CD14-positive monocyte (primary cell): ENCODE data around the gene NPNT. TPM values are rescaled to one million over a fixed set of nuclear protein-coding genes. Genes with fewer than 3 reads are reported as not detected.

ENCODE experiments used
- DNase-seq, 3 donors: peaks; one replicate each; pipeline ENCODE4 v3.0.0-alpha.2; 2011 to 2022
- H2AFZ ChIP-seq: 2 replicates; pipeline ENCODE4 v1.6.0; 2012; ENCODE audit warnings: mild to moderate bottlenecking, low read depth, low read length, inconsistent platforms; ENCODE audit not compliant: insufficient read depth, poor library complexity, severe bottlenecking
- H3K27ac ChIP-seq, 2 donors: 1 replicate in 1 of 2; 2 replicates in 1 of 2; pipeline ENCODE4 v1.5.1; 2012 to 2013; ENCODE audit warnings: low read length in 2 of 2, control low read depth in 1 of 2, inconsistent platforms in 1 of 2, low read depth in 1 of 2, mild to moderate bottlenecking in 1 of 2
- H3K27me3 ChIP-seq, 2 donors: one replicate each; pipeline versions ENCODE4 v1.6.0 to v1.6.1; 2011 to 2013; ENCODE audit warnings: low read length in 2 of 2; ENCODE audit not compliant: control insufficient read depth in 2 of 2, insufficient read depth in 2 of 2
- H3K36me3 ChIP-seq, 2 donors: replicated peaks in 1 of 2; 1 replicate in 1 of 2; 2 replicates in 1 of 2; pipeline versions ENCODE4 v1.5.1 to v1.6.1; 2012 to 2013; ENCODE audit warnings: low read length in 2 of 2, control low read depth in 1 of 2, inconsistent platforms in 1 of 2, mild to moderate bottlenecking in 1 of 2; ENCODE audit not compliant: insufficient read depth in 2 of 2, control insufficient read depth in 1 of 2
- H3K4me1 ChIP-seq, 2 donors: 1 replicate in 1 of 2; 2 replicates in 1 of 2; pipeline versions ENCODE4 v1.5.1 to v1.6.1; 2012 to 2013; ENCODE audit warnings: low read length in 2 of 2, control low read depth in 1 of 2, inconsistent platforms in 1 of 2, mild to moderate bottlenecking in 1 of 2, moderate library complexity in 1 of 2; ENCODE audit not compliant: insufficient read depth in 2 of 2, control insufficient read depth in 1 of 2
- H3K4me2 ChIP-seq: replicated peaks from 2 replicates; pipeline ENCODE3; 2012; ENCODE audit warnings: low read length, moderate library complexity, mild to moderate bottlenecking; ENCODE audit not compliant: poor library complexity, severe bottlenecking; ENCODE audit errors: extremely low read depth
- H3K4me3 ChIP-seq, 3 experiments: fragments of 200-600 bp in 1 of 3; sonication (generic) in 1 of 3; replicated peaks in 1 of 3; 1 replicate in 2 of 3; 2 replicates in 1 of 3; pipeline ENCODE4 v1.5.1; 2011 to 2013; ENCODE audit warnings: low read length in 3 of 3, mild to moderate bottlenecking in 3 of 3, control low read depth in 2 of 3, low read depth in 2 of 3, inconsistent platforms in 1 of 3, moderate library complexity in 1 of 3
- H3K79me2 ChIP-seq: 2 replicates; pipeline ENCODE4 v1.6.0; 2012; ENCODE audit warnings: mild to moderate bottlenecking, control low read depth, inconsistent platforms, low read length, moderate library complexity; ENCODE audit not compliant: insufficient read depth
- H3K9ac ChIP-seq: 2 replicates; pipeline ENCODE4 v1.6.0; 2017; ENCODE audit warnings: low read length, mild to moderate bottlenecking; ENCODE audit not compliant: insufficient read depth, poor library complexity, severe bottlenecking
- H3K9me3 ChIP-seq, 2 donors: replicated peaks in 1 of 2; 1 replicate in 1 of 2; 2 replicates in 1 of 2; pipeline versions ENCODE4 v1.5.1 to v1.6.1; 2012 to 2013; ENCODE audit warnings: low read length in 2 of 2, control low read depth in 1 of 2; ENCODE audit not compliant: control insufficient read depth in 1 of 2, insufficient read depth in 1 of 2
- H4K20me1 ChIP-seq: 2 replicates; pipeline ENCODE4 v1.6.0; 2012; ENCODE audit warnings: mild to moderate bottlenecking, low read length, control low read depth, moderate library complexity; ENCODE audit not compliant: insufficient read depth
- H3K27ac Mint-ChIP-seq, 7 donors: one replicate each; pipeline ENCODE4 v1.8.0; 2020; ENCODE audit warnings: mild to moderate bottlenecking in 7 of 7, mixed read lengths in 7 of 7, moderate library complexity in 6 of 7, inconsistent platforms in 2 of 7
- H3K27me3 Mint-ChIP-seq, 3 donors: one replicate each; pipeline ENCODE4 v1.8.0; 2021 to 2022; ENCODE audit warnings: low read depth in 3 of 3, mild to moderate bottlenecking in 3 of 3, mixed read lengths in 3 of 3, moderate library complexity in 3 of 3, inconsistent platforms in 1 of 3
- H3K36me3 Mint-ChIP-seq, 2 donors: one replicate each; pipeline ENCODE4 v1.8.0; 2020; ENCODE audit warnings: mixed read lengths in 2 of 2, inconsistent platforms in 1 of 2, mild to moderate bottlenecking in 1 of 2
- H3K4me1 Mint-ChIP-seq: one replicate; pipeline ENCODE4 v1.8.0; 2020; ENCODE audit warnings: mild to moderate bottlenecking, mixed read lengths
- H3K4me3 Mint-ChIP-seq, 2 donors: one replicate each; pipeline ENCODE4 v1.8.0; 2020; ENCODE audit warnings: mild to moderate bottlenecking in 2 of 2, mixed read lengths in 2 of 2, moderate library complexity in 1 of 2
- H3K9me3 Mint-ChIP-seq, 7 donors: one replicate each; pipeline ENCODE4 v1.8.0; 2020 to 2022; ENCODE audit warnings: mixed read lengths in 7 of 7, mild to moderate bottlenecking in 6 of 7, moderate library complexity in 6 of 7, inconsistent platforms in 2 of 7
- CTCF ChIP-seq: fragments of 200-600 bp; IDR thresholded peaks from one replicate; pipeline ENCODE4 v1.8.0; 2022; ENCODE audit warnings: antibody characterized with exemption, mild to moderate bottlenecking
- WGBS: methylation state at CpG from one replicate; pipeline ENCODE4 v1.1.5; 2013; ENCODE audit warnings: missing lambda C conversion rate; ENCODE audit not compliant: insufficient coverage; 5-methylcytosine and 5-hydroxymethylcytosine counted together
- intact Hi-C, 2 donors: fragments of 100-400 bp; cut with micrococcal nuclease; formaldehyde crosslinking; loops; one replicate each; pipeline versions ENCODE4 v1.15.0 to v1.15.1; 2023
- polyA minus RNA-seq: library from RNA; depleted of rRNA, polyadenylated mRNA; stranded (reverse); fragments of >200 nt; gene quantifications from 2 replicates; pipeline ENCODE4 v1.2.3, GENCODE V29; 2012
- polyA plus RNA-seq, 3 donors: library from polyadenylated mRNA; depleted of rRNA in 1 of 3; unstranded in 2 of 3; stranded (reverse) in 1 of 3; fragments of 300-500 nt in 2 of 3; fragments of >200 nt in 1 of 3; fragmentation: Illumina TruSeq in 2 of 3; gene quantifications; 1 replicate in 2 of 3; 2 replicates in 1 of 3; pipeline ENCODE4 v1.2.3, GENCODE V29; 2012 to 2021
- total RNA-seq, 12 experiments: library from RNA in 1 of 12; stranded (reverse) in 1 of 12; fragments of 120-200 nt in 1 of 12; gene quantifications; one replicate each; pipeline ENCODE4 v1.2.4 and lab custom pipeline; 2013 to 2026; ENCODE audit warnings: mixed read lengths in 6 of 12, inconsistent platforms in 1 of 12

NPNT gene
- 0.62 TPM for total RNA-seq (2013)
- polyA plus RNA-seq (not detected), polyA minus RNA-seq (not detected in 2 replicates), total RNA-seq (lab: John Stamatoyannopoulos, UW) (0 to 2.3 (median 0.08) reads per million in 11 experiments)

GRCh38 chr4:105894660-105895582 lies at the start of gene NPNT:
Gene NPNT (plus strand): TSS chr4:105895471. CDS start chr4:105895653, 182 bp downstream.
- no peaks in the 10 kb centered on the region for H3K36me3 ChIP-seq

More at GRCh38 chr4:105894660-105895582, at the start of gene NPNT:
- Mint-ChIP-seq H3K36me3 (peaks cover 0 to 4% of the 10 kb centered on the region in 2 donors), H3K27me3 (peaks cover 51 to 69% (median 59%) of the 10 kb centered on the region in 3 donors), H3K4me1 (no peaks in the 10 kb centered on the region), H3K27ac (no peak within 1 kb of the TSS), H3K9me3 (peaks cover 0 to 8% (median 4%) of the 10 kb centered on the region in 7 donors), H3K4me3 (peak within 1 kb of the TSS in 1 of 2 donors; percentile 69)
- Histone ChIP-seq H3K9ac (no peak within 1 kb of the TSS), H3K4me1 (no peaks in the 10 kb centered on the region), H3K9me3 (peaks cover 0 to 16% of the 10 kb centered on the region in 2 donors), H3K27me3 (peaks cover 44 to 58% of the 10 kb centered on the region in 2 donors), H3K27ac (no peak within 1 kb of the TSS), H3K79me2 (no peaks in the 10 kb centered on the region), H2AFZ (no peak within 1 kb of the TSS), H3K4me2 (no peak within 1 kb of the TSS), H3K4me3 (no peak within 1 kb of the TSS), H4K20me1 (no peaks in the 10 kb centered on the region)
- DNase-seq, result no peak
- TF ChIP-seq CTCF, result no peak
- intact Hi-C loops, result no loop called here
- 3% methylated on average over 53 of the region's 56 CpGs for WGBS
